H1 (cell line): Measurements from ENCODE around the gene DUSP7. TPM values are rescaled to one million over a fixed set of nuclear protein-coding genes. Genes with fewer than 3 reads are reported as not detected.

Experiments
- CTCF ChIA-PET: fragments of 300-600 bp; sonication (Branson Sonifier 250); formaldehyde crosslinking; loops from one replicate; lab custom pipeline; 2021; ENCODE audit not compliant: partially characterized antibody; lab: Charles Lee
- POLR2A ChIA-PET: fragments of 300-600 bp; sonication (Branson Sonifier 250); formaldehyde crosslinking; loops from one replicate; lab custom pipeline; 2021; ENCODE audit warnings: inconsistent platforms; ENCODE audit not compliant: partially characterized antibody; lab: Charles Lee
- DNase-seq, 2 experiments: peaks; one replicate each; pipeline versions ENCODE4 v3.0.0 to v3.0.0-alpha.2; 2010 to 2022; ENCODE audit warnings: low spot score in 2 of 2, low read depth in 1 of 2, mixed read lengths in 1 of 2
- FAIRE-seq: peaks from 2 replicates; lab custom pipeline; 2011; peaks lifted over from hg19 to GRCh38; lab: Jason Lieb, UNC
- H2AFZ ChIP-seq: 2 replicates; pipeline ENCODE4 v1.8.1; 2012; ENCODE audit warnings: low read length, inconsistent platforms
- H2AK5ac ChIP-seq: 2 replicates; pipeline ENCODE4 v1.6.1; 2013; ENCODE audit warnings: low read depth, low read length
- H2BK120ac ChIP-seq: replicated peaks from 2 replicates; pipeline ENCODE3; 2013; ENCODE audit warnings: low read depth, low read length, inconsistent platforms
- H2BK12ac ChIP-seq: 2 replicates; pipeline ENCODE4 v1.6.1; 2013; ENCODE audit warnings: low read depth, low read length
- H2BK15ac ChIP-seq: 2 replicates; pipeline ENCODE4 v1.6.1; 2013; ENCODE audit warnings: low read length
- H2BK20ac ChIP-seq: 2 replicates; pipeline ENCODE4 v1.6.1; 2013; ENCODE audit warnings: low read length
- H2BK5ac ChIP-seq: 2 replicates; pipeline ENCODE4 v1.6.1; 2013; ENCODE audit warnings: low read depth, low read length
- H3K14ac ChIP-seq: 2 replicates; pipeline ENCODE4 v1.6.1; 2013; ENCODE audit warnings: inconsistent platforms; ENCODE audit not compliant: insufficient read length
- H3K18ac ChIP-seq: 2 replicates; pipeline ENCODE4 v1.6.1; 2013; ENCODE audit warnings: low read length; ENCODE audit errors: extremely low read depth
- H3K23ac ChIP-seq: 2 replicates; pipeline ENCODE4 v1.6.1; 2013; ENCODE audit warnings: inconsistent platforms; ENCODE audit not compliant: insufficient read length
- H3K23me2 ChIP-seq: 2 replicates; pipeline ENCODE4 v1.6.1; 2013; ENCODE audit warnings: low read depth, low read length
- H3K27ac ChIP-seq: 2 replicates; pipeline ENCODE4 v1.6.1; 2011; ENCODE audit warnings: low read depth, low read length, inconsistent platforms
- H3K27me3 ChIP-seq, 4 experiments: replicated peaks in 1 of 4; 1 replicate in 1 of 4; 2 replicates in 3 of 4; pipeline versions ENCODE4 v1.6.1 to v1.8.1; 2011 to 2013; ENCODE audit warnings: low read length in 3 of 4, mild to moderate bottlenecking in 3 of 4, inconsistent platforms in 2 of 4, mixed read lengths in 2 of 4, moderate library complexity in 1 of 4; ENCODE audit not compliant: control insufficient read depth in 3 of 4, insufficient read depth in 3 of 4; ENCODE audit errors: extremely low read depth in 1 of 4
- H3K36me3 ChIP-seq, 4 experiments: 2 replicates each; pipeline versions ENCODE4 v1.6.1 to v1.8.1; 2011 to 2013; ENCODE audit warnings: mild to moderate bottlenecking in 4 of 4, low read length in 3 of 4, moderate library complexity in 2 of 4, control low read depth in 1 of 4, inconsistent platforms in 1 of 4; ENCODE audit not compliant: insufficient read depth in 4 of 4, control insufficient read depth in 2 of 4
- H3K4ac ChIP-seq: replicated peaks from 2 replicates; pipeline ENCODE3; 2013; ENCODE audit warnings: low read length, low read depth, mixed read lengths, inconsistent platforms; ENCODE audit not compliant: insufficient read length
- H3K4me1 ChIP-seq, 4 experiments: replicated peaks in 1 of 4; 1 replicate in 1 of 4; 2 replicates in 3 of 4; pipeline versions ENCODE4 v1.6.1 to v1.8.1; 2011 to 2013; ENCODE audit warnings: low read length in 3 of 4, inconsistent platforms in 2 of 4, mixed read lengths in 1 of 4; ENCODE audit not compliant: insufficient read depth in 4 of 4, control insufficient read depth in 3 of 4
- H3K4me2 ChIP-seq, 2 experiments: 2 replicates each; pipeline versions ENCODE4 v1.6.1 to v1.8.1; 2011 to 2013; ENCODE audit warnings: low read depth in 2 of 2, low read length in 2 of 2, control low read depth in 1 of 2, inconsistent platforms in 1 of 2, mild to moderate bottlenecking in 1 of 2; ENCODE audit not compliant: insufficient read depth in 1 of 2
- H3K4me3 ChIP-seq, 4 experiments: fragments of 200-600, 300-600 bp in 1 of 4; sonication (generic), shearing (Covaris generic), sonication (Bioruptor Twin) in 1 of 4; 2 replicates each; pipeline versions ENCODE4 v1.5.1 to v1.8.1; 2011 to 2016; ENCODE audit warnings: low read length in 4 of 4, low read depth in 3 of 4, control low read depth in 2 of 4, inconsistent platforms in 2 of 4, mild to moderate bottlenecking in 2 of 4, mixed read lengths in 1 of 4, moderate library complexity in 1 of 4; ENCODE audit not compliant: insufficient read depth in 2 of 4; ENCODE audit errors: extremely low read depth in 1 of 4
- H3K56ac ChIP-seq: replicated peaks from 2 replicates; pipeline ENCODE3; 2013; ENCODE audit warnings: low read depth, mild to moderate bottlenecking, mixed read lengths, low read length, inconsistent platforms; ENCODE audit not compliant: insufficient read length
- H3K79me1 ChIP-seq: 2 replicates; pipeline ENCODE4 v1.6.1; 2013; ENCODE audit warnings: low read depth, low read length, control low read depth
- H3K79me2 ChIP-seq, 2 experiments: 2 replicates each; pipeline versions ENCODE4 v1.6.1 to v1.8.1; 2012 to 2013; ENCODE audit warnings: low read length in 2 of 2, mild to moderate bottlenecking in 2 of 2, inconsistent platforms in 1 of 2; ENCODE audit not compliant: insufficient read depth in 2 of 2, control insufficient read depth in 1 of 2
- H3K9ac ChIP-seq, 4 experiments: replicated peaks in 1 of 4; 1 replicate in 1 of 4; 2 replicates in 3 of 4; pipeline versions ENCODE4 v1.6.1 to v1.8.1; 2011 to 2013; ENCODE audit warnings: low read depth in 3 of 4, low read length in 3 of 4, control low read depth in 2 of 4, mild to moderate bottlenecking in 2 of 4, moderate library complexity in 2 of 4, inconsistent platforms in 1 of 4; ENCODE audit errors: extremely low read depth in 1 of 4
- H3K9me3 ChIP-seq, 2 experiments: 2 replicates each; pipeline versions ENCODE4 v1.6.1 to v1.8.1; 2012 to 2013; ENCODE audit warnings: mild to moderate bottlenecking in 2 of 2, moderate library complexity in 2 of 2, control low read depth in 1 of 2, inconsistent platforms in 1 of 2, low read depth in 1 of 2, low read length in 1 of 2, mixed read lengths in 1 of 2; ENCODE audit not compliant: insufficient read depth in 2 of 2
- H4K20me1 ChIP-seq, 2 experiments: replicated peaks in 1 of 2; 2 replicates each; pipeline versions ENCODE3 to v1.8.1; 2011 to 2013; ENCODE audit warnings: inconsistent platforms in 2 of 2, low read length in 2 of 2, mild to moderate bottlenecking in 1 of 2; ENCODE audit not compliant: insufficient read depth in 2 of 2, control insufficient read depth in 1 of 2
- H4K5ac ChIP-seq: 2 replicates; pipeline ENCODE4 v1.6.1; 2013; ENCODE audit warnings: low read length, low read depth, mixed read lengths, inconsistent platforms; ENCODE audit not compliant: insufficient read length
- H4K8ac ChIP-seq: 2 replicates; pipeline ENCODE4 v1.8.0; 2013; ENCODE audit warnings: mild to moderate bottlenecking, moderate library complexity, low read length, inconsistent platforms; ENCODE audit not compliant: insufficient read depth; ENCODE audit errors: extremely low read depth
- H4K91ac ChIP-seq: replicated peaks from 2 replicates; pipeline ENCODE3; 2013; ENCODE audit warnings: low read length, mixed read lengths, inconsistent platforms; ENCODE audit not compliant: insufficient read length
- SIN3A ChIP-seq, 2 experiments: IDR thresholded peaks in 1 of 2; conservative IDR thresholded peaks in 1 of 2; 2 replicates each; pipeline ENCODE4 v1.6.1; 2011 to 2012; ENCODE audit warnings: low read length in 2 of 2, improper control_type of control experiment in 1 of 2, low read depth in 1 of 2, mild to moderate bottlenecking in 1 of 2
- TCF12 ChIP-seq: IDR thresholded peaks from 2 replicates; pipeline ENCODE4 v1.6.1; 2011; ENCODE audit warnings: low read depth, mild to moderate bottlenecking, low read length
- WGBS, 2 experiments: shearing (Covaris generic) in 1 of 2; methylation state at CpG; one replicate each; pipeline versions ENCODE4 v1.1.6 to v1.1.7; 2013 to 2015; ENCODE audit warnings: low lambda C conversion rate in 2 of 2, mixed read lengths in 2 of 2, inconsistent platforms in 1 of 2, low coverage in 1 of 2, missing lambda C conversion rate in 1 of 2; ENCODE audit not compliant: insufficient replicate concordance in 2 of 2, insufficient coverage in 1 of 2, insufficient read length in 1 of 2; ENCODE audit errors: extremely low coverage in 1 of 2, missing lambda C conversion rate in 1 of 2; 5-methylcytosine and 5-hydroxymethylcytosine counted together
- polyA plus RNA-seq, 7 experiments: library from polyadenylated mRNA; depleted of rRNA in 3 of 7; stranded (reverse) in 5 of 7; unstranded in 2 of 7; fragments of >200 nt in 5 of 7; fragments of 200-250 nt in 2 of 7; gene quantifications; 1 replicate in 5 of 7; 2 replicates in 1 of 7; 4 replicates in 1 of 7; pipeline versions ENCODE4 v1.2.1 to v1.2.3, GENCODE V29; 2011 to 2013; ENCODE audit warnings: missing spikeins in 2 of 7, mixed read lengths in 2 of 7
- total RNA-seq: library from RNA; stranded (reverse); fragmentation: NEBNext Ultra II Directional; extraction: Animal tissue kit (Norgen Biotek cat#: 25700); gene quantifications from 2 replicates; pipeline ENCODE4 v1.2.1, GENCODE V29; 2021
- TF ChIP-seq, protein P1 (sequence below): IDR thresholded peaks from 2 replicates; pipeline ENCODE4 v1.6.1; 2012; ENCODE audit warnings: inconsistent platforms

DUSP7 gene
- total and polyA plus RNA-seq, 2 of the 8 experiments (the other 6 are each of a cell fraction or from before 2014, with no cell fraction given): 19.4 to 24.9 TPM

DNA sequence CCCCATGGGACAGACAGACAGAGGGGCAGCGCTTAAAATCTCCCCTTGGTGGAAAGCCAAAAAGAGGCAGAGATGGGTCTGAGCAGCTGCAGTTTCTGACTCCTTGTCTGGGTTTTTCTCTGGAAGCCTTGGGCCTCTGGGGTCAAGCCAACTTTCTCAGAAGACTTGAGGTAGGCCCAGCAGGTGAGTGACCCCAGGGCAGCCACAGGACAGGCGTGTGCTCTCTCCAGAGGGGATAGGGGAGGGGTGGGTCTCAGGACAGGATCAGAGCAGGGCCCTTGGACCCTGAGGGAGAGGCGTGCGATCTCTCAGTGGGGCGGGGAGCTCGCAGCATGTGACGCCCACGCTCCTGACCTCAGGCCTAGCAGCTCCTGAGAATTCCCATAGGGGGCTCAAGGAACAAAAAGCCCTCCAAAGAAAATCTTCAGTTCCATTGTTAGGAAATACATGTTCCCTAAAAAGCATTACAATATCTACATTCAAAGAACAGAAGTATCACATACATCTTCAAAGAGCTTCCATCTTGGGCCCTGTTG, 34.6 kb upstream of the DUSP7 start:
- Histone ChIP-seq H3K56ac (no peak overlapping the region), H3K27ac (no peak overlapping the region), H3K4ac (no peak overlapping the region), H3K79me1 (no peaks in the 10 kb centered on the region), H3K23me2 (no peaks in the 10 kb centered on the region), H3K4me3 (no peak overlapping the region), H3K14ac (no peak overlapping the region), H3K9ac (no peak overlapping the region), H2BK15ac (no peak overlapping the region)
- TF ChIP-seq SIN3A (conservative IDR thresholded peaks at IDR 0.05 in 1 of 2, IDR thresholded peaks at IDR 0.05 in 1 of 2; ENCODE audit: low read depth in 1 of 2, low read length in 2 of 2): no peak
- TF ChIP-seq, protein P1, sequence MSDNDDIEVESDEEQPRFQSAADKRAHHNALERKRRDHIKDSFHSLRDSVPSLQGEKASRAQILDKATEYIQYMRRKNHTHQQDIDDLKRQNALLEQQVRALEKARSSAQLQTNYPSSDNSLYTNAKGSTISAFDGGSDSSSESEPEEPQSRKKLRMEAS: no peak
- no peak for TF ChIP-seq TCF12
- TF ChIP-seq, all 59 proteins: peak for 0
- Histone ChIP-seq H3K18ac (no peak overlapping the region), H2BK120ac (no peak overlapping the region), H3K23ac (no peak overlapping the region), H2AFZ (no peak overlapping the region), H3K4me2 (no peak overlapping the region), H4K5ac (no peak overlapping the region), H4K20me1 (peaks cover 2% of the 10 kb centered on the region in 2 experiments), H3K4me1 (no peaks in the 10 kb centered on the region), H3K79me2 (no peaks in the 10 kb centered on the region), H4K8ac (no peak overlapping the region), H3K9me3 (no peaks in the 10 kb centered on the region), H3K27me3 (no peaks in the 10 kb centered on the region), H4K91ac (no peak overlapping the region), H2AK5ac (no peak overlapping the region), H3K36me3 (peaks cover 0 to 9% (median 4%) of the 10 kb centered on the region in 4 experiments; a peak in 4 of 8 replicates), H2BK20ac (no peak overlapping the region), H2BK12ac (no peak overlapping the region), H2BK5ac (no peak overlapping the region)
- 87% methylated on average over 8 of the region's 8 CpGs; no CpG with 5 or more reads in 1 of the 2 experiments for WGBS, 2 experiments
- POLR2A ChIA-PET: interaction anchor here (1.1 to 1.4 kb wide), 3 partner anchors 26 to 95 kb away, joined by 4 to 5 read pairs (median 5); partner anchors contain the start of gene RPL29
- DNase-seq (no peak), FAIRE-seq (no peak)
- CTCF ChIA-PET: interaction anchor here (0.7 to 3.7 kb wide), 31 partner anchors 9 to 282 kb away, joined by 3 to 24 read pairs (median 4); partner anchors contain the start of genes ABHD14A and RRP9
